DOHH2 (cell line): ENCODE data around the gene AHSG.

ENCODE experiments used
- H3F3A ChIP-seq: fragments of 200-600 bp; sonication (generic), shearing (Covaris generic); 2 replicates; pipeline ENCODE4 v1.6.0; 2016; ENCODE audit warnings: antibody characterized with exemption, mild to moderate bottlenecking; ENCODE audit not compliant: control insufficient read depth, insufficient read depth
- H3K27ac ChIP-seq: fragments of 200-600 bp; sonication (generic); 2 replicates; pipeline ENCODE4 v1.5.1; 2014; ENCODE audit warnings: low read depth, mild to moderate bottlenecking, low read length, moderate library complexity
- H3K27me3 ChIP-seq: fragments of 200-600 bp; sonication (generic); 2 replicates; pipeline ENCODE4 v1.6.1; 2014; ENCODE audit warnings: mild to moderate bottlenecking, low read length, mixed read lengths; ENCODE audit not compliant: control insufficient read depth
- H3K36me3 ChIP-seq: fragments of 200-600 bp; sonication (generic); 2 replicates; pipeline ENCODE4 v1.6.1; 2014; ENCODE audit warnings: mild to moderate bottlenecking, low read length, moderate library complexity, mixed read lengths; ENCODE audit not compliant: control insufficient read depth
- H3K4me1 ChIP-seq: fragments of 200-600 bp; sonication (generic); 2 replicates; pipeline ENCODE4 v1.6.1; 2014; ENCODE audit warnings: mild to moderate bottlenecking, low read length, mixed read lengths; ENCODE audit not compliant: control insufficient read depth
- H3K4me2 ChIP-seq: fragments of 200-600 bp; sonication (generic); 2 replicates; pipeline ENCODE4 v1.6.0; 2014; ENCODE audit warnings: mild to moderate bottlenecking, low read length, moderate library complexity
- H3K4me3 ChIP-seq: fragments of 200-600 bp; sonication (generic); 2 replicates; pipeline ENCODE4 v1.5.1; 2014; ENCODE audit warnings: mild to moderate bottlenecking, low read length, mixed read lengths
- H3K79me2 ChIP-seq: fragments of 200-600 bp; sonication (generic); 2 replicates; pipeline ENCODE4 v1.6.1; 2014; ENCODE audit warnings: mild to moderate bottlenecking, low read length, mixed read lengths; ENCODE audit not compliant: control insufficient read depth
- H3K9me2 ChIP-seq: fragments of 200-600 bp; sonication (generic); replicated peaks from 2 replicates; pipeline ENCODE4 v1.6.1; 2014; ENCODE audit warnings: mild to moderate bottlenecking, low read length, mixed read lengths; ENCODE audit not compliant: control insufficient read depth
- H3K9me3 ChIP-seq: fragments of 200-600 bp; sonication (generic); 2 replicates; pipeline ENCODE4 v1.6.1; 2014; ENCODE audit warnings: antibody characterized with exemption, low read length, mixed read lengths; ENCODE audit not compliant: control insufficient read depth, insufficient read depth
- H4K20me1 ChIP-seq: fragments of 200-600 bp; sonication (generic); 2 replicates; pipeline ENCODE4 v1.6.0; 2014; ENCODE audit warnings: low read depth, mild to moderate bottlenecking, antibody characterized with exemption, low read length, moderate library complexity; ENCODE audit not compliant: control insufficient read depth, insufficient read depth
- CTCF ChIP-seq: fragments of 200-600 bp; sonication (generic); IDR thresholded peaks from one replicate; pipeline ENCODE4 v1.5.1; 2014; ENCODE audit warnings: antibody characterized with exemption, mild to moderate bottlenecking, low read depth, low read length; ENCODE audit not compliant: poor library complexity, severe bottlenecking
- EZH2phosphoT487 ChIP-seq: fragments of 200-600 bp; sonication (generic); IDR thresholded peaks from 2 replicates; pipeline ENCODE4 v1.6.1; 2017; ENCODE audit warnings: borderline replicate concordance, mild to moderate bottlenecking, antibody characterized with exemption, low read length, moderate library complexity, mixed read lengths

Gene AHSG

GRCh38 chr3:186626254-186626847 lies 13.5 kb downstream of the AHSG start:
- H3K4me1 ChIP-seq, result no peaks in the 10 kb centered on the region
- no peaks in the 10 kb centered on the region for H3K9me2 ChIP-seq
- TF ChIP-seq CTCF, result no peak
- no peaks in the 10 kb centered on the region for H3K36me3 ChIP-seq
- H3K9me3 ChIP-seq, result no peaks in the 10 kb centered on the region
- H3K4me3 ChIP-seq, result no peak overlapping the region
- no peak overlapping the region for H3K4me2 ChIP-seq
- H4K20me1 ChIP-seq, result no peaks in the 10 kb centered on the region
- H3F3A ChIP-seq, result no peaks in the 10 kb centered on the region
- H3K27me3 ChIP-seq, result peaks cover 8% of the 10 kb centered on the region; the same call in 1 of the 2 replicates
- no peak overlapping the region for H3K27ac ChIP-seq
- no peaks in the 10 kb centered on the region for H3K79me2 ChIP-seq

- Histone ChIP-seq H3K4me3 (no peak overlapping the region), H3K4me1 (no peaks in the 10 kb centered on the region), H3F3A (no peaks in the 10 kb centered on the region), H3K27ac (no peak overlapping the region), H3K9me3 (no peaks in the 10 kb centered on the region), H3K27me3 (0 out of 2 replicates have a peak, but pooled peaks cover 4% of the 10 kb centered on the region), H3K36me3 (no peaks in the 10 kb centered on the region), H3K9me2 (no peaks in the 10 kb centered on the region), H4K20me1 (no peaks in the 10 kb centered on the region), H3K79me2 (no peaks in the 10 kb centered on the region), H3K4me2 (no peak overlapping the region)
- TF ChIP-seq CTCF (no peak), EZH2phosphoT487 (no peak)
These were observed 15.1 kb downstream of the AHSG start for GRCh38 chr3:186627852-186628414.

GRCh38 chr3:186628756-186629155 lies 15.9 kb downstream of the AHSG start:
- Histone ChIP-seq H3K27ac (no peak overlapping the region), H3K9me3 (no peaks in the 10 kb centered on the region), H3K4me2 (no peak overlapping the region), H3K4me3 (no peak overlapping the region), H4K20me1 (no peaks in the 10 kb centered on the region), H3K36me3 (no peaks in the 10 kb centered on the region), H3K79me2 (no peaks in the 10 kb centered on the region), H3K27me3 (no peaks in the 10 kb centered on the region), H3F3A (no peaks in the 10 kb centered on the region), H3K4me1 (no peaks in the 10 kb centered on the region), H3K9me2 (no peaks in the 10 kb centered on the region)
- no peak for TF ChIP-seq CTCF
- TF ChIP-seq EZH2phosphoT487, result no peak
